Cardiac fibroblast (primary cell): Measurements from ENCODE around the gene AGFG1.

Source experiments
- DNase-seq, 2 donors: peaks; one replicate each; pipeline versions ENCODE4 v3.0.0 to v3.0.0-alpha.2; 2010; ENCODE audit warnings: low read depth in 2 of 2
- H3K4me3 ChIP-seq, 2 donors: replicated peaks in 1 of 2; 1 replicate in 1 of 2; 2 replicates in 1 of 2; pipeline ENCODE4 v1.5.1; 2011; ENCODE audit warnings: low read depth in 2 of 2, low read length in 2 of 2, mild to moderate bottlenecking in 2 of 2, moderate library complexity in 1 of 2
- TF ChIP-seq, protein P1 (sequence below): IDR thresholded peaks from one replicate; pipeline ENCODE4 v1.5.1; 2011; ENCODE audit warnings: low read depth, mild to moderate bottlenecking, low read length, inconsistent platforms

AGFG1 gene

DNA sequence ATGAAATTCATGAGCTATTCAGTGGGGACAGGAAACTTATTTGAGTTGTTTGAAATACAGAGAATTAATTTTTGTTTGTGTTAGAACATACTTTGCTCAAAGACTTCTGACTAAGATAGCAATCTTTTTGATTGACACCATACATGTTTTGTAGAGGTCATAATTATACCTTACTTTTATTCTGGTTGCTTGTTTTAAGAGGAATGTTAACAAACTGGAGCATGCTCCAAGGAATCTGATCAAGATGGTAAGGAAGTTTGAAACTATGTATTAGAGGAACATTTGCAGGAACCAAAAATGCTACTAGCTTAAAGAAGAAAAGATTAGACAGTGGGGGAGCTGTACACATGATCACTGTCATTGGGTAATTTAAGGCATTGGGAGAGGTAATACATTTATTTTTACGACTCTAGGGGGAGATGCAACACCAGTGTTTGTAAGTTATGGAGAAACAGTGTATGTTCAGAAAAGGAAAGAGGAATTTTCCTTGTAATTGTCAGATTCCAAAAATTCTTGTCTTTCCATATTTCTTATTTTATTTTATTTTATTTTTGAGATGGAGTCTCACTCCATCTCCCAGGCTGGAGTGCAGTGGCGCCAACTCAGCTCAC is 8.0 kb downstream of the AGFG1 start:
- DNase-seq, result peak; percentile 69 to 81
- TF ChIP-seq, protein P1, sequence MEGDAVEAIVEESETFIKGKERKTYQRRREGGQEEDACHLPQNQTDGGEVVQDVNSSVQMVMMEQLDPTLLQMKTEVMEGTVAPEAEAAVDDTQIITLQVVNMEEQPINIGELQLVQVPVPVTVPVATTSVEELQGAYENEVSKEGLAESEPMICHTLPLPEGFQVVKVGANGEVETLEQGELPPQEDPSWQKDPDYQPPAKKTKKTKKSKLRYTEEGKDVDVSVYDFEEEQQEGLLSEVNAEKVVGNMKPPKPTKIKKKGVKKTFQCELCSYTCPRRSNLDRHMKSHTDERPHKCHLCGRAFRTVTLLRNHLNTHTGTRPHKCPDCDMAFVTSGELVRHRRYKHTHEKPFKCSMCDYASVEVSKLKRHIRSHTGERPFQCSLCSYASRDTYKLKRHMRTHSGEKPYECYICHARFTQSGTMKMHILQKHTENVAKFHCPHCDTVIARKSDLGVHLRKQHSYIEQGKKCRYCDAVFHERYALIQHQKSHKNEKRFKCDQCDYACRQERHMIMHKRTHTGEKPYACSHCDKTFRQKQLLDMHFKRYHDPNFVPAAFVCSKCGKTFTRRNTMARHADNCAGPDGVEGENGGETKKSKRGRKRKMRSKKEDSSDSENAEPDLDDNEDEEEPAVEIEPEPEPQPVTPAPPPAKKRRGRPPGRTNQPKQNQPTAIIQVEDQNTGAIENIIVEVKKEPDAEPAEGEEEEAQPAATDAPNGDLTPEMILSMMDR, result peak; percentile 33
- H3K4me3 ChIP-seq, result no peak overlapping the region

DNA sequence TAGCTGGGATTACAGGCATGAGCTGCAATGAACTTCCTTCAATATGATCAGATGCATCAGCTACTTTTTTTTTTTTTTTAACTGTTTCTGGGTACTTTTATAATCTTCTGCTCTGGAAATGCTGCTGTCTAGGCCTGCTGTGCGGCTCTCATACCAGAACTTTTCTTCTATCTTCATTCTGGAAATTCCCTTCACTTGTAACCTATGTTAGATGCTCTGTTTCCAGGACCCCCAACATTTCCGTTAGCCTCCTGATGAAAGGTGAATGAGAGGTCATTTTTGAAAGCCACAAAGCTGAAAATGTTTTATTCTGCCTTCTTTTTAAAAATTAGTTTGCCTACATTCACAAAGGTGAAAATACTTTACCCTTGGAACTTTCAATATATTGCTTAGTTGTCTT is 8.6 kb downstream of the AGFG1 start:
- TF ChIP-seq, protein P1, result no peak
- no peak overlapping the region for H3K4me3 ChIP-seq
- no peak for DNase-seq

DNA sequence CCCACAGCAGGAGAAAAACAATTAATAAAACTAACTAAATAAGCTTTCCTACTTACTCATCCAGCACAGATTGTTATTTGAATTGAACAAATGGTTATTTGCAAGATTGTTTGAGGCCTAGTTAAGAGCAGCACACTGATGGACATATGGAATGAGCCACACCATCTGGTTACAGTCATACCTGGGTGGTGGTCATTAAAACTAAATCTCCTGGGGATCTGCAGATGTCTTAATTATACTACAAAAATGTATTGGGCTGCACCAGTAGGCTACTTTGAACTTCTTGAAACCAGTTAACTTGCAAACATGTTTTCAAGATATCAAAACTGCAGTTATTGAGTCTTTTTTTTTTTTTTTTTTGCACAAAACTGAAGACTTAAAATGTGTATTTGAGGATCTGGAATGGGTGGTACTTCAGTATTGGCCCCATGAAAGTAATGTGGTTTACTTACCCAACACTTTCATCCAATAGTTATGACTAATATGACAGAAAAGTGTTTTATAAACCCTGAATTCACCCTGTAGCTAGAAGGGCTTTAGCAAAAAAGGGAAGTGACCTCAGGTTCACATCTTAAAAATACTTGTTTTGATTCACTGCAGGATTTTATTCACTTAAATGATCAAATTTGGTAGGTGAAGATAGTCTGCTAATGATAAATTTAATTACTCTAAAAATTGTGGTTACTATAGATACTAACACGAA is 10.8 kb downstream of the AGFG1 start:
- H3K4me3 ChIP-seq, result no peak overlapping the region
- DNase-seq, result peak; percentile 31 to 44
- TF ChIP-seq, protein P1, result no peak

DNA sequence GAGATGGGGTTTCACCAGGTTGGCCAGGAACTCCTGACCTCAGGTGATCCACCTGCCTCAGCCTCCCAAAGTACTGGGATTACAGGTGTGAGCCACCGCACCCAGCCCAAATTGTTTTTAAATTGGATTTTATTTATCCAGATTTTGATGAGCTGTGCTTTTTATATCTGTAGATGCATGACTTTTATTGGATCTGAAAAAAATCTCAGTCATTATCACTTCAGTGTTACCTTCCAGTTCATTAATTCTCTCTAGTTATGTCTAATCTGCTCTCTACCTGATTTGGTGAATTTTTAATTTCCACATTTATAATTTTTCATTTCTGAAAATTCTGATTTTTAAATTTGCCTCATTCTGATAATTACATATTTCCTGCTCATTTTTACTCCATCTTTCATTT is 13.5 kb downstream of the AGFG1 start:
- no peak overlapping the region for H3K4me3 ChIP-seq
- DNase-seq, result no peak
- TF ChIP-seq, protein P1, result no peak

DNA sequence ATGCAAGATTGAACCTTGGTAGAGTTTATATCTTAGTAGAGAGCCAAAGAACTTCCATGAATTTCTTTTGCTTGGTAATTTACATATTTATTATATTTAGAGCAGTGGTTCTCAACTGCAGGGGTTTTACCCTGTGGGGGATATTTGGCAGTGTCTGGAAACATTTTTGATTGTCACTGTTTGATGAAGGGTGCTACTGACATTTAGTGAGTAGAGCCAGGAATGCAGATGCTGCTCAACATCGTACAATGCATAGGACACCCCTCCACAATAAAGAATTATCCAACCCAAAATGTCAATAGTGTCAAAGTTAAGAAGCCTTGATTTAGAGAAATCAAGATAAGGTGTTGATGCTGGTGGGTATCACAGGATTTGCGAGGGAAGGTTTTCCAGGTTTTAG is 14.7 kb downstream of the AGFG1 start:
- no peak for DNase-seq

DNA sequence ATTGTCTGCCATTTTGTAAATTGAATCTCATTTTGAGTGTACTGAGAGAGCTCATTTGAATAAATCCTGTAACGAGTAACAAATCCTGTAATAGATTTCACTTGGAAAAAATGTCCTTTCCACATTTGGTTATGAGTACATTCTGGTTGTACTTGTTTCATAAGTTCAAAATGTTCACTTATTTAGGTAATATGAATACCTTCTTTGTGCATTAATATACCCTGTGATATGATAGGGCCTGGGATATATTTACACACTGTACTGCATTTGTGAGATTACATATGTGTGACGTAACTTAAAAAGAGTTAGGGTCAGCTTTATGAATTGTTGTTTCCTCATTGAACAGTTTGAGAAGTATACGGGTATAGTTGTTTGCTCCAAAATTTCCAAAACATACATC is 16.1 kb downstream of the AGFG1 start:
- no peak overlapping the region for H3K4me3 ChIP-seq
- TF ChIP-seq, protein P1, result no peak

More for the DNA sequence above, 14.7 kb downstream of the AGFG1 start:
- TF ChIP-seq, protein P1, result no peak
- H3K4me3 ChIP-seq, result no peak overlapping the region

More for the DNA sequence above, 16.1 kb downstream of the AGFG1 start:
- no peak for DNase-seq
